SK-N-SH treated with all-trans-retinoic acid at 6 μM for 48 hours (cell line): ENCODE results near the gene ARHGEF3.

Source experiments
- ATAC-seq: fragments of 200-7000 bp; cut with Tn5 transposase; 3 replicates; pipeline ENCODE4 v1.9.1; 2020; ENCODE audit warnings: mild to moderate bottlenecking, moderate library complexity
- ARNTL ChIP-seq: fragments of 450-650 bp; formaldehyde crosslinking; IDR thresholded peaks from 2 replicates; pipeline ENCODE4 v1.5.0; 2020; ENCODE audit warnings: low read depth, mild to moderate bottlenecking, moderate library complexity, borderline replicate concordance
- BACH2 ChIP-seq: fragments of 250-450 bp; sonication (Bioruptor Pico); IDR thresholded peaks from 2 replicates; pipeline ENCODE4 v1.9.0; 2021; ENCODE audit warnings: mild to moderate bottlenecking, borderline replicate concordance
- CSDC2 ChIP-seq: fragments of 250-450 bp; sonication (Bioruptor Pico); IDR thresholded peaks from 2 replicates; pipeline ENCODE4 v1.5.0; 2020; ENCODE audit warnings: mild to moderate bottlenecking, moderate library complexity
- ESRRG ChIP-seq: fragments of 250-450 bp; sonication (Bioruptor Pico); IDR thresholded peaks from 2 replicates; pipeline ENCODE4 v1.6.1; 2021; ENCODE audit warnings: mild to moderate bottlenecking
- GLIS3 ChIP-seq: fragments of 250-450 bp; sonication (Bioruptor Pico); IDR thresholded peaks from 2 replicates; pipeline ENCODE4 v1.5.0; 2020; ENCODE audit warnings: mild to moderate bottlenecking, moderate library complexity
- ISL1 ChIP-seq: fragments of 250-450 bp; sonication (Bioruptor Pico); IDR thresholded peaks from 2 replicates; pipeline ENCODE4 v2.1.2; 2022; ENCODE audit warnings: mild to moderate bottlenecking, moderate library complexity
- OSR1 ChIP-seq: fragments of 250-450 bp; sonication (Bioruptor Pico); IDR thresholded peaks from 2 replicates; pipeline ENCODE4 v1.8.0; 2022; ENCODE audit warnings: moderate library complexity, mild to moderate bottlenecking, inconsistent platforms
- PATZ1 ChIP-seq: fragments of 250-450 bp; sonication (Bioruptor Pico); IDR thresholded peaks from 2 replicates; pipeline ENCODE4 v1.8.0; 2020; ENCODE audit warnings: mild to moderate bottlenecking, moderate library complexity, borderline replicate concordance
- POU6F1 ChIP-seq: fragments of 250-450 bp; sonication (Bioruptor Pico); IDR thresholded peaks from 2 replicates; pipeline ENCODE4 v1.8.0; 2021; ENCODE audit warnings: low read depth, mild to moderate bottlenecking, moderate library complexity, borderline replicate concordance
- PPARA ChIP-seq: fragments of 250-450 bp; sonication (Bioruptor Pico); IDR thresholded peaks from 2 replicates; pipeline ENCODE4 v1.5.0; 2020; ENCODE audit warnings: mild to moderate bottlenecking, borderline replicate concordance
- RARB ChIP-seq: fragments of 250-450 bp; sonication (Bioruptor Pico); IDR thresholded peaks from 2 replicates; pipeline ENCODE4 v1.8.0; 2021; ENCODE audit warnings: mild to moderate bottlenecking, moderate library complexity
- SNAI2 ChIP-seq: fragments of 250-450 bp; sonication (Bioruptor Pico); IDR thresholded peaks from 2 replicates; pipeline ENCODE4 v1.5.0; 2020; ENCODE audit warnings: mild to moderate bottlenecking, moderate library complexity
- TCF4 ChIP-seq: fragments of 250-450 bp; sonication (Bioruptor Pico); IDR thresholded peaks from 2 replicates; pipeline ENCODE4 v1.8.0; 2021; ENCODE audit warnings: mild to moderate bottlenecking, moderate library complexity, borderline replicate concordance
- TOX ChIP-seq: fragments of 250-450 bp; sonication (Bioruptor Pico); IDR thresholded peaks from 2 replicates; pipeline ENCODE4 v1.8.0; 2021; ENCODE audit warnings: mild to moderate bottlenecking, moderate library complexity, borderline replicate concordance
- TSHZ2 ChIP-seq: fragments of 250-450 bp; sonication (Bioruptor Pico); IDR thresholded peaks from 2 replicates; pipeline ENCODE4 v1.5.0; 2020; ENCODE audit warnings: mild to moderate bottlenecking, moderate library complexity
- ZFP3 ChIP-seq: fragments of 250-450 bp; sonication (Bioruptor Pico); IDR thresholded peaks from 2 replicates; pipeline ENCODE4 v1.5.0; 2020; ENCODE audit warnings: mild to moderate bottlenecking, moderate library complexity
- ZFP30 ChIP-seq: fragments of 450-650 bp; formaldehyde crosslinking; IDR thresholded peaks from 2 replicates; pipeline ENCODE4 v1.5.0; 2022; ENCODE audit warnings: mild to moderate bottlenecking, moderate library complexity
- ZNF70 ChIP-seq: fragments of 450-650 bp; formaldehyde crosslinking; IDR thresholded peaks from 2 replicates; pipeline ENCODE4 v1.5.0; 2020; ENCODE audit warnings: mild to moderate bottlenecking, moderate library complexity
- ZNF8 ChIP-seq: fragments of 450-650 bp; formaldehyde crosslinking; IDR thresholded peaks from 2 replicates; pipeline ENCODE4 v1.5.0; 2020; ENCODE audit warnings: mild to moderate bottlenecking, moderate library complexity
- TF ChIP-seq, protein P1 (sequence below): fragments of 250-450 bp; sonication (Bioruptor Pico); IDR thresholded peaks from 2 replicates; pipeline ENCODE4 v1.5.1; 2020; ENCODE audit warnings: low read depth, mild to moderate bottlenecking, moderate library complexity
- TF ChIP-seq, protein P2 (sequence below): fragments of 250-450 bp; sonication (Bioruptor Pico); IDR thresholded peaks from 2 replicates; pipeline ENCODE4 v1.5.1; 2021; ENCODE audit warnings: mild to moderate bottlenecking, moderate library complexity

Gene ARHGEF3

GRCh38 chr3:56747150-56747549 is 54.6 kb downstream of the ARHGEF3 start:
- TF ChIP-seq ZNF8 (CRISPR knock-in tag) (no peak), OSR1 (CRISPR knock-in tag) (no peak), BACH2 (CRISPR knock-in tag) (no peak), CSDC2 (CRISPR knock-in tag) (no peak), TCF4 (CRISPR knock-in tag) (no peak), SNAI2 (CRISPR knock-in tag) (no peak), PPARA (CRISPR knock-in tag) (no peak), GLIS3 (no peak)
- TF ChIP-seq, protein P1, sequence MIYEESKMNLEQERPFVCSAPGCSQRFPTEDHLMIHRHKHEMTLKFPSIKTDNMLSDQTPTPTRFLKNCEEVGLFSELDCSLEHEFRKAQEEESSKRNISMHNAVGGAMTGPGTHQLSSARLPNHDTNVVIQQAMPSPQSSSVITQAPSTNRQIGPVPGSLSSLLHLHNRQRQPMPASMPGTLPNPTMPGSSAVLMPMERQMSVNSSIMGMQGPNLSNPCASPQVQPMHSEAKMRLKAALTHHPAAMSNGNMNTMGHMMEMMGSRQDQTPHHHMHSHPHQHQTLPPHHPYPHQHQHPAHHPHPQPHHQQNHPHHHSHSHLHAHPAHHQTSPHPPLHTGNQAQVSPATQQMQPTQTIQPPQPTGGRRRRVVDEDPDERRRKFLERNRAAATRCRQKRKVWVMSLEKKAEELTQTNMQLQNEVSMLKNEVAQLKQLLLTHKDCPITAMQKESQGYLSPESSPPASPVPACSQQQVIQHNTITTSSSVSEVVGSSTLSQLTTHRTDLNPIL = no peak
- ATAC-seq = no peak

DNA sequence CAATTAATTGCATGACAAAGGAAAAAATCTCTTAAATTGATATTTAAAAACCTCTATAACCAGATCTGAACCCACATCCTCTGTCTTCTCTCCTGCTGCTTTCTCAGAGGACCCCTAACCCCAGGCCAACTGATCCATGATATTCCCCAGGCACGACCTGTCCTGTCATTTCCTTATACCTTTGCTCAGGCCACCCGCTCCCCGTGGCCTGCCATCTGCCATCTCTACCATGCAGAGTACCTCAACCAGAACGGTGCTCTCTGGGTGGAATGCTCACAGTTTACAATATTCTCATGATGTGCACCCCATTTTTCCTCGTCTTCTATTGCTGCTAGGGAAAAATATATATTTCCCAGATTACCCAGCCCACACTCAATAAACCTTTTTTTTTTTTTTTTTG is 57.7 kb downstream of the ARHGEF3 start:
- no peak for ATAC-seq
- no peak for TF ChIP-seq OSR1 (CRISPR knock-in tag)
- TF ChIP-seq ARNTL (CRISPR knock-in tag) = no peak
- TF ChIP-seq RARB (CRISPR knock-in tag) = no peak
- TF ChIP-seq TOX = no peak
- no peak for TF ChIP-seq BACH2 (CRISPR knock-in tag)
- no peak for TF ChIP-seq SNAI2 (CRISPR knock-in tag)
- TF ChIP-seq ZNF8 (CRISPR knock-in tag) = no peak
- no peak for TF ChIP-seq GLIS3
- no peak for TF ChIP-seq ESRRG
- TF ChIP-seq ZFP30 (CRISPR knock-in tag) = no peak

- TF ChIP-seq POU6F1 (CRISPR knock-in tag) (no peak), ISL1 (CRISPR knock-in tag) (no peak), ZNF8 (CRISPR knock-in tag) (no peak), ZFP30 (CRISPR knock-in tag) (no peak), TCF4 (CRISPR knock-in tag) (no peak), ESRRG (no peak), ZNF70 (CRISPR knock-in tag) (no peak), PATZ1 (CRISPR knock-in tag) (no peak), ZFP3 (no peak), TOX (no peak), OSR1 (CRISPR knock-in tag) (no peak), PPARA (CRISPR knock-in tag) (no peak), SNAI2 (CRISPR knock-in tag) (no peak)
- TF ChIP-seq, protein P2, sequence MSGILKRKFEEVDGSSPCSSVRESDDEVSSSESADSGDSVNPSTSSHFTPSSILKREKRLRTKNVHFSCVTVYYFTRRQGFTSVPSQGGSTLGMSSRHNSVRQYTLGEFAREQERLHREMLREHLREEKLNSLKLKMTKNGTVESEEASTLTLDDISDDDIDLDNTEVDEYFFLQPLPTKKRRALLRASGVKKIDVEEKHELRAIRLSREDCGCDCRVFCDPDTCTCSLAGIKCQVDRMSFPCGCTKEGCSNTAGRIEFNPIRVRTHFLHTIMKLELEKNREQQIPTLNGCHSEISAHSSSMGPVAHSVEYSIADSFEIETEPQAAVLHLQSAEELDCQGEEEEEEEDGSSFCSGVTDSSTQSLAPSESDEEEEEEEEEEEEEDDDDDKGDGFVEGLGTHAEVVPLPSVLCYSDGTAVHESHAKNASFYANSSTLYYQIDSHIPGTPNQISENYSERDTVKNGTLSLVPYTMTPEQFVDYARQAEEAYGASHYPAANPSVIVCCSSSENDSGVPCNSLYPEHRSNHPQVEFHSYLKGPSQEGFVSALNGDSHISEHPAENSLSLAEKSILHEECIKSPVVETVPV (CRISPR knock-in tag) = no peak
- TF ChIP-seq, protein P1 = no peak
- ATAC-seq = no peak
Measured at GRCh38 chr3:56742887-56743286, 58.9 kb downstream of the ARHGEF3 start.

- no peak for ATAC-seq
- TF ChIP-seq POU6F1 (CRISPR knock-in tag) (no peak), RARB (CRISPR knock-in tag) (no peak), ISL1 (CRISPR knock-in tag) (no peak), PPARA (CRISPR knock-in tag) (no peak), ZFP30 (CRISPR knock-in tag) (no peak), TOX (no peak), ZNF8 (CRISPR knock-in tag) (no peak), TSHZ2 (CRISPR knock-in tag) (no peak), ARNTL (CRISPR knock-in tag) (no peak)
- TF ChIP-seq, protein P1 = no peak
Measured at GRCh38 chr3:56739036-56739435, 62.7 kb downstream of the ARHGEF3 start.
